Measurements from ENCODE around the gene CLTB.

Gene CLTB

GRCh38 chr5:176389135-176390123 is 26.9 kb downstream of the CLTB start:
- Histone ChIP-seq H3K4me3 (ENCODE audit: low read length) (peak overlapping the region; percentile 78), H3K27me3 (ENCODE audit: control insufficient read depth, insufficient read depth, low read length) (no peaks in the 10 kb centered on the region), H3K4me1 (ENCODE audit: control insufficient read depth, insufficient read depth, low read length) (no peaks in the 10 kb centered on the region), H3K36me3 (ENCODE audit: control insufficient read depth, insufficient read depth, low read length) (peaks cover 10% of the 10 kb centered on the region; the same call in 1 of the 2 replicates), H3K9me3 (ENCODE audit: control insufficient read depth, insufficient read depth, low read length) (no peaks in the 10 kb centered on the region), H3K27ac (ENCODE audit: low read length) (no peak overlapping the region)
- DNase-seq (ENCODE audit: low read depth, low spot score) = no peak
- no CpG with 5 or more reads among the region's 41 CpGs for WGBS (ENCODE audit: insufficient coverage, insufficient read length)

GRCh38 chr5:176388444-176389134 is 27.8 kb downstream of the CLTB start, which contains the start of the genes HIGD2A and NOP16:
TSS of gene HIGD2A (plus strand) at chr5:176388751. CDS start at chr5:176388820, 69 bp downstream.
TSS of gene NOP16 (minus strand) at chr5:176388598. CDS start at chr5:176388539, 59 bp downstream.
- H3K9me3 ChIP-seq (ENCODE audit: control insufficient read depth, insufficient read depth, low read length) = no peaks in the 10 kb centered on the region
- no CpG with 5 or more reads among the region's 47 CpGs for WGBS (ENCODE audit: insufficient coverage, insufficient read length)
- no peaks in the 10 kb centered on the region for H3K27me3 ChIP-seq (ENCODE audit: control insufficient read depth, insufficient read depth, low read length)
- peak; percentile 98 for DNase-seq (ENCODE audit: low read depth, low spot score)
- H3K4me3 ChIP-seq (ENCODE audit: low read length) = peak within 1 kb of the TSS; percentile 78
- no peak within 1 kb of the TSS for H3K27ac ChIP-seq (ENCODE audit: low read length)
- peaks cover 16% of the 10 kb centered on the region for H3K36me3 ChIP-seq (ENCODE audit: control insufficient read depth, insufficient read depth, low read length)
- H3K4me1 ChIP-seq (ENCODE audit: control insufficient read depth, insufficient read depth, low read length) = no peaks in the 10 kb centered on the region

GRCh38 chr5:176388003-176388443 is 28.3 kb downstream of the CLTB start:
- no peak for DNase-seq (ENCODE audit: low read depth, low spot score)
- H3K27ac ChIP-seq (ENCODE audit: low read length) = no peak overlapping the region

GRCh38 chr5:176387384-176387925 is 28.9 kb downstream of the CLTB start:
- no peaks in the 10 kb centered on the region for H3K27me3 ChIP-seq (ENCODE audit: control insufficient read depth, insufficient read depth, low read length)
- H3K36me3 ChIP-seq (ENCODE audit: control insufficient read depth, insufficient read depth, low read length) = peaks cover 26% of the 10 kb centered on the region
- peak overlapping the region; percentile 62; the same call in 1 of the 2 replicates for H3K4me3 ChIP-seq (ENCODE audit: low read length)
- WGBS (ENCODE audit: insufficient coverage, insufficient read length) = no CpG with 5 or more reads among the region's 8 CpGs
- H3K27ac ChIP-seq (ENCODE audit: low read length) = no peak overlapping the region
- H3K4me1 ChIP-seq (ENCODE audit: control insufficient read depth, insufficient read depth, low read length) = no peaks in the 10 kb centered on the region
- H3K9me3 ChIP-seq (ENCODE audit: control insufficient read depth, insufficient read depth, low read length) = no peaks in the 10 kb centered on the region
- DNase-seq (ENCODE audit: low read depth, low spot score) = no peak

More at GRCh38 chr5:176388003-176388443, 28.3 kb downstream of the CLTB start:
- WGBS (ENCODE audit: insufficient coverage, insufficient read length) = no CpG with 5 or more reads among the region's 29 CpGs
- Histone ChIP-seq H3K36me3 (ENCODE audit: control insufficient read depth, insufficient read depth, low read length) (peaks cover 22% of the 10 kb centered on the region), H3K4me1 (ENCODE audit: control insufficient read depth, insufficient read depth, low read length) (no peaks in the 10 kb centered on the region), H3K4me3 (ENCODE audit: low read length) (peak overlapping the region; percentile 62), H3K9me3 (ENCODE audit: control insufficient read depth, insufficient read depth, low read length) (no peaks in the 10 kb centered on the region), H3K27me3 (ENCODE audit: control insufficient read depth, insufficient read depth, low read length) (no peaks in the 10 kb centered on the region)

- Histone ChIP-seq H3K27ac (ENCODE audit: low read length) (no peak overlapping the region), H3K27me3 (ENCODE audit: control insufficient read depth, insufficient read depth, low read length) (no peaks in the 10 kb centered on the region), H3K4me1 (ENCODE audit: control insufficient read depth, insufficient read depth, low read length) (no peaks in the 10 kb centered on the region), H3K36me3 (ENCODE audit: control insufficient read depth, insufficient read depth, low read length) (peaks cover 26% of the 10 kb centered on the region), H3K4me3 (ENCODE audit: low read length) (no peak overlapping the region), H3K9me3 (ENCODE audit: control insufficient read depth, insufficient read depth, low read length) (no peaks in the 10 kb centered on the region)
- DNase-seq (ENCODE audit: low read depth, low spot score) = no peak
- no CpG with 5 or more reads among the region's 1 CpG for WGBS (ENCODE audit: insufficient coverage, insufficient read length)
Observed at GRCh38 chr5:176386491-176386890, 29.8 kb downstream of the CLTB start.

- no peaks in the 10 kb centered on the region for H3K27me3 ChIP-seq (ENCODE audit: control insufficient read depth, insufficient read depth, low read length)
- peaks cover 26% of the 10 kb centered on the region for H3K36me3 ChIP-seq (ENCODE audit: control insufficient read depth, insufficient read depth, low read length)
- H3K27ac ChIP-seq (ENCODE audit: low read length) = no peak overlapping the region
- no peak for DNase-seq (ENCODE audit: low read depth, low spot score)
- no peaks in the 10 kb centered on the region for H3K4me1 ChIP-seq (ENCODE audit: control insufficient read depth, insufficient read depth, low read length)
- no peaks in the 10 kb centered on the region for H3K9me3 ChIP-seq (ENCODE audit: control insufficient read depth, insufficient read depth, low read length)
- no CpG with 5 or more reads among the region's 12 CpGs for WGBS (ENCODE audit: insufficient coverage, insufficient read length)
- H3K4me3 ChIP-seq (ENCODE audit: low read length) = no peak overlapping the region
Observed at GRCh38 chr5:176384991-176385390, 31.3 kb downstream of the CLTB start.

- H3K9me3 ChIP-seq (ENCODE audit: control insufficient read depth, insufficient read depth, low read length) = no peaks in the 10 kb centered on the region
- no peaks in the 10 kb centered on the region for H3K27me3 ChIP-seq (ENCODE audit: control insufficient read depth, insufficient read depth, low read length)
- no peaks in the 10 kb centered on the region for H3K4me1 ChIP-seq (ENCODE audit: control insufficient read depth, insufficient read depth, low read length)
- WGBS (ENCODE audit: insufficient coverage, insufficient read length) = no CpG with 5 or more reads among the region's 8 CpGs
- no peak overlapping the region for H3K4me3 ChIP-seq (ENCODE audit: low read length)
- H3K27ac ChIP-seq (ENCODE audit: low read length) = no peak overlapping the region
- DNase-seq (ENCODE audit: low read depth, low spot score) = no peak
- peaks cover 26% of the 10 kb centered on the region for H3K36me3 ChIP-seq (ENCODE audit: control insufficient read depth, insufficient read depth, low read length)
Observed at GRCh38 chr5:176384366-176384930, 31.9 kb downstream of the CLTB start.

- Histone ChIP-seq H3K4me3 (ENCODE audit: low read length) (no peak overlapping the region), H3K36me3 (ENCODE audit: control insufficient read depth, insufficient read depth, low read length) (peaks cover 26% of the 10 kb centered on the region), H3K9me3 (ENCODE audit: control insufficient read depth, insufficient read depth, low read length) (no peaks in the 10 kb centered on the region), H3K4me1 (ENCODE audit: control insufficient read depth, insufficient read depth, low read length) (no peaks in the 10 kb centered on the region), H3K27ac (ENCODE audit: low read length) (no peak overlapping the region), H3K27me3 (ENCODE audit: control insufficient read depth, insufficient read depth, low read length) (no peaks in the 10 kb centered on the region)
- DNase-seq (ENCODE audit: low read depth, low spot score) = no peak
- WGBS (ENCODE audit: insufficient coverage, insufficient read length) = no CpG with 5 or more reads among the region's 9 CpGs
Observed at GRCh38 chr5:176383961-176384360, 32.4 kb downstream of the CLTB start.

GRCh38 chr5:176383248-176383905 is 33.0 kb downstream of the CLTB start:
- H3K9me3 ChIP-seq (ENCODE audit: control insufficient read depth, insufficient read depth, low read length) = no peaks in the 10 kb centered on the region
- no peaks in the 10 kb centered on the region for H3K27me3 ChIP-seq (ENCODE audit: control insufficient read depth, insufficient read depth, low read length)
- H3K4me3 ChIP-seq (ENCODE audit: low read length) = no peak overlapping the region
- H3K27ac ChIP-seq (ENCODE audit: low read length) = no peak overlapping the region
- DNase-seq (ENCODE audit: low read depth, low spot score) = no peak
- H3K4me1 ChIP-seq (ENCODE audit: control insufficient read depth, insufficient read depth, low read length) = no peaks in the 10 kb centered on the region
- H3K36me3 ChIP-seq (ENCODE audit: control insufficient read depth, insufficient read depth, low read length) = peaks cover 26% of the 10 kb centered on the region
- no CpG with 5 or more reads among the region's 15 CpGs for WGBS (ENCODE audit: insufficient coverage, insufficient read length)

Data from iPS DF 6.9 (cell line).